PC-9 (cell line): ENCODE data around the gene MADCAM1.

Experiments
- CTCF ChIP-seq: fragments of 200-600 bp; sonication (generic); conservative IDR thresholded peaks from 2 replicates; pipeline ENCODE4 v1.6.1; 2017; ENCODE audit warnings: mixed run types, antibody characterized with exemption, mild to moderate bottlenecking, moderate library complexity
- EZH2 ChIP-seq: fragments of 200-600 bp; sonication (generic); IDR thresholded peaks from 2 replicates; pipeline ENCODE4 v1.8.0; 2017; ENCODE audit warnings: antibody characterized with exemption, low read depth

- TF ChIP-seq CTCF (no peak), EZH2 (no peak)
These were observed at the start of gene MADCAM1 for GRCh38 chr19:496112-496665.
